H1 (cell line): ENCODE data around the gene POLE4. TPM values are rescaled to one million over a fixed set of nuclear protein-coding genes. Genes with fewer than 3 reads are reported as not detected.

ENCODE experiments used
- ASH2L ChIP-seq: fragments of 200-600, 300-600 bp; sonication (generic); IDR thresholded peaks from one replicate; pipeline ENCODE4 v1.7.1; 2017; ENCODE audit warnings: low read length
- BCL11A ChIP-seq, 2 experiments: IDR thresholded peaks; one replicate each; pipeline ENCODE4 v1.6.1; 2011; ENCODE audit warnings: low read depth in 2 of 2, low read length in 2 of 2, mild to moderate bottlenecking in 2 of 2
- CHD1 ChIP-seq: IDR thresholded peaks from 2 replicates; pipeline ENCODE4 v1.6.1; 2012; ENCODE audit warnings: low read depth, low read length, improper control_type of control experiment
- NANOG ChIP-seq: IDR thresholded peaks from 2 replicates; pipeline ENCODE4 v1.6.1; 2011; ENCODE audit warnings: low read length, low read depth, mild to moderate bottlenecking, inconsistent platforms; ENCODE audit not compliant: insufficient read depth, poor library complexity, severe bottlenecking
- TBP ChIP-seq: IDR thresholded peaks from 2 replicates; pipeline ENCODE4 v1.6.1; 2011; ENCODE audit warnings: low read depth, low read length, improper control_type of control experiment
- polyA plus RNA-seq, 7 experiments: library from polyadenylated mRNA; depleted of rRNA in 3 of 7; stranded (reverse) in 5 of 7; unstranded in 2 of 7; fragments of >200 nt in 5 of 7; fragments of 200-250 nt in 2 of 7; gene quantifications; 1 replicate in 5 of 7; 2 replicates in 1 of 7; 4 replicates in 1 of 7; pipeline versions ENCODE4 v1.2.1 to v1.2.3, GENCODE V29; 2011 to 2013; ENCODE audit warnings: missing spikeins in 2 of 7, mixed read lengths in 2 of 7
- total RNA-seq: library from RNA; stranded (reverse); fragmentation: NEBNext Ultra II Directional; extraction: Animal tissue kit (Norgen Biotek cat#: 25700); gene quantifications from 2 replicates; pipeline ENCODE4 v1.2.1, GENCODE V29; 2021
- TF ChIP-seq, protein P1 (sequence below): fragments of 300-600 bp; sonication (generic); IDR thresholded peaks from 2 replicates; pipeline ENCODE4 v1.7.1; 2012; ENCODE audit warnings: low read length, moderate library complexity, mild to moderate bottlenecking, inconsistent platforms; ENCODE audit not compliant: insufficient replicate concordance
- TF ChIP-seq, protein P2 (sequence below): IDR thresholded peaks from 2 replicates; pipeline ENCODE4 v1.6.1; 2012; ENCODE audit warnings: inconsistent platforms
- TF ChIP-seq, protein P3 (sequence below): IDR thresholded peaks from 2 replicates; pipeline ENCODE4 v1.6.1; 2011; ENCODE audit warnings: low read depth, mild to moderate bottlenecking, low read length; ENCODE audit not compliant: insufficient read depth

The POLE4 gene
- total and polyA plus RNA-seq, 2 of the 8 experiments (the other 6 are each of a cell fraction or from before 2014, with no cell fraction given) = 16.7 to 44.7 TPM

DNA sequence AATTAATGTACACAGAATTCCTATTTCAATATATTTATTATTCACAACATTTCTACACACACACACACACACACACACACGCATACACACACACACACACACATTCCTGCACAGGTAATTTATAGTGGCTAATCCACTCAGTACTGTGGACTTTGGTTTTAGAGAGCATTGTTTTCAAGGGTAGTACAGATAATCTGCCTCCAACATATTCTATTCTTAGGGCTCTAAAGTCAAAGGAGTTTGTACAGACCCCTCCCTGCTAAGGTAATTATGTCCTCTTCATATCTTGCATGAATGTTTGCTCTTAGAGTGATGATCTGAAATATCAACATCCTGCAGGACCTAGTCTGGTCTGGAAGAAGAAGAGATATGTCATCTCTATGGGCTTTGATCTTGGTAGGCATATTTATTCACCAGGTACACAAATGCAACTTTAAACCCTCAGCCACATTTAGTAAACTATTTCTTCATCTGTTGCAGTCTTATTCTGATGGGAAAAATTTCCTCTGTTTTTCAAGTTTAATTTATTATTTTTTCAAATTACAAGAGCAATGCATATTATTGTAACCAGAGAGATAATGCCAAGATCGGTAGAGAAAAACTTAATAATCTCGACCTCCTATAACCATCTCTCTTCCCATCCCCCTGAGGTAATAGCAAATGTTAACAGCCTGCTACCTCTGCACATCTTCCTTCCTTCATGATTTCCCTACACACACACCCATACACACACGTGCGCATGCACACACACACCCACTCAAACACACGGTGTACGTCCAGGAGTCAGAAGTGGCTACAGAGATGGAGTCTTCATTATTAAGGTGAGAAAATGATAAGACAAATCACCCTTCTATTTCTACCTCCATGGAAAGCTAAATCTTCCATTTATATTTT is 18.3 kb upstream of the POLE4 start (continued):
- TF ChIP-seq, protein P1, sequence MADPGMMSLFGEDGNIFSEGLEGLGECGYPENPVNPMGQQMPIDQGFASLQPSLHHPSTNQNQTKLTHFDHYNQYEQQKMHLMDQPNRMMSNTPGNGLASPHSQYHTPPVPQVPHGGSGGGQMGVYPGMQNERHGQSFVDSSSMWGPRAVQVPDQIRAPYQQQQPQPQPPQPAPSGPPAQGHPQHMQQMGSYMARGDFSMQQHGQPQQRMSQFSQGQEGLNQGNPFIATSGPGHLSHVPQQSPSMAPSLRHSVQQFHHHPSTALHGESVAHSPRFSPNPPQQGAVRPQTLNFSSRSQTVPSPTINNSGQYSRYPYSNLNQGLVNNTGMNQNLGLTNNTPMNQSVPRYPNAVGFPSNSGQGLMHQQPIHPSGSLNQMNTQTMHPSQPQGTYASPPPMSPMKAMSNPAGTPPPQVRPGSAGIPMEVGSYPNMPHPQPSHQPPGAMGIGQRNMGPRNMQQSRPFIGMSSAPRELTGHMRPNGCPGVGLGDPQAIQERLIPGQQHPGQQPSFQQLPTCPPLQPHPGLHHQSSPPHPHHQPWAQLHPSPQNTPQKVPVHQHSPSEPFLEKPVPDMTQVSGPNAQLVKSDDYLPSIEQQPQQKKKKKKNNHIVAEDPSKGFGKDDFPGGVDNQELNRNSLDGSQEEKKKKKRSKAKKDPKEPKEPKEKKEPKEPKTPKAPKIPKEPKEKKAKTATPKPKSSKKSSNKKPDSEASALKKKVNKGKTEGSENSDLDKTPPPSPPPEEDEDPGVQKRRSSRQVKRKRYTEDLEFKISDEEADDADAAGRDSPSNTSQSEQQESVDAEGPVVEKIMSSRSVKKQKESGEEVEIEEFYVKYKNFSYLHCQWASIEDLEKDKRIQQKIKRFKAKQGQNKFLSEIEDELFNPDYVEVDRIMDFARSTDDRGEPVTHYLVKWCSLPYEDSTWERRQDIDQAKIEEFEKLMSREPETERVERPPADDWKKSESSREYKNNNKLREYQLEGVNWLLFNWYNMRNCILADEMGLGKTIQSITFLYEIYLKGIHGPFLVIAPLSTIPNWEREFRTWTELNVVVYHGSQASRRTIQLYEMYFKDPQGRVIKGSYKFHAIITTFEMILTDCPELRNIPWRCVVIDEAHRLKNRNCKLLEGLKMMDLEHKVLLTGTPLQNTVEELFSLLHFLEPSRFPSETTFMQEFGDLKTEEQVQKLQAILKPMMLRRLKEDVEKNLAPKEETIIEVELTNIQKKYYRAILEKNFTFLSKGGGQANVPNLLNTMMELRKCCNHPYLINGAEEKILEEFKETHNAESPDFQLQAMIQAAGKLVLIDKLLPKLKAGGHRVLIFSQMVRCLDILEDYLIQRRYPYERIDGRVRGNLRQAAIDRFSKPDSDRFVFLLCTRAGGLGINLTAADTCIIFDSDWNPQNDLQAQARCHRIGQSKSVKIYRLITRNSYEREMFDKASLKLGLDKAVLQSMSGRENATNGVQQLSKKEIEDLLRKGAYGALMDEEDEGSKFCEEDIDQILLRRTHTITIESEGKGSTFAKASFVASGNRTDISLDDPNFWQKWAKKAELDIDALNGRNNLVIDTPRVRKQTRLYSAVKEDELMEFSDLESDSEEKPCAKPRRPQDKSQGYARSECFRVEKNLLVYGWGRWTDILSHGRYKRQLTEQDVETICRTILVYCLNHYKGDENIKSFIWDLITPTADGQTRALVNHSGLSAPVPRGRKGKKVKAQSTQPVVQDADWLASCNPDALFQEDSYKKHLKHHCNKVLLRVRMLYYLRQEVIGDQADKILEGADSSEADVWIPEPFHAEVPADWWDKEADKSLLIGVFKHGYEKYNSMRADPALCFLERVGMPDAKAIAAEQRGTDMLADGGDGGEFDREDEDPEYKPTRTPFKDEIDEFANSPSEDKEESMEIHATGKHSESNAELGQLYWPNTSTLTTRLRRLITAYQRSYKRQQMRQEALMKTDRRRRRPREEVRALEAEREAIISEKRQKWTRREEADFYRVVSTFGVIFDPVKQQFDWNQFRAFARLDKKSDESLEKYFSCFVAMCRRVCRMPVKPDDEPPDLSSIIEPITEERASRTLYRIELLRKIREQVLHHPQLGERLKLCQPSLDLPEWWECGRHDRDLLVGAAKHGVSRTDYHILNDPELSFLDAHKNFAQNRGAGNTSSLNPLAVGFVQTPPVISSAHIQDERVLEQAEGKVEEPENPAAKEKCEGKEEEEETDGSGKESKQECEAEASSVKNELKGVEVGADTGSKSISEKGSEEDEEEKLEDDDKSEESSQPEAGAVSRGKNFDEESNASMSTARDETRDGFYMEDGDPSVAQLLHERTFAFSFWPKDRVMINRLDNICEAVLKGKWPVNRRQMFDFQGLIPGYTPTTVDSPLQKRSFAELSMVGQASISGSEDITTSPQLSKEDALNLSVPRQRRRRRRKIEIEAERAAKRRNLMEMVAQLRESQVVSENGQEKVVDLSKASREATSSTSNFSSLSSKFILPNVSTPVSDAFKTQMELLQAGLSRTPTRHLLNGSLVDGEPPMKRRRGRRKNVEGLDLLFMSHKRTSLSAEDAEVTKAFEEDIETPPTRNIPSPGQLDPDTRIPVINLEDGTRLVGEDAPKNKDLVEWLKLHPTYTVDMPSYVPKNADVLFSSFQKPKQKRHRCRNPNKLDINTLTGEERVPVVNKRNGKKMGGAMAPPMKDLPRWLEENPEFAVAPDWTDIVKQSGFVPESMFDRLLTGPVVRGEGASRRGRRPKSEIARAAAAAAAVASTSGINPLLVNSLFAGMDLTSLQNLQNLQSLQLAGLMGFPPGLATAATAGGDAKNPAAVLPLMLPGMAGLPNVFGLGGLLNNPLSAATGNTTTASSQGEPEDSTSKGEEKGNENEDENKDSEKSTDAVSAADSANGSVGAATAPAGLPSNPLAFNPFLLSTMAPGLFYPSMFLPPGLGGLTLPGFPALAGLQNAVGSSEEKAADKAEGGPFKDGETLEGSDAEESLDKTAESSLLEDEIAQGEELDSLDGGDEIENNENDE = no peak
- TF ChIP-seq NANOG = no peak
- TF ChIP-seq, protein P2, sequence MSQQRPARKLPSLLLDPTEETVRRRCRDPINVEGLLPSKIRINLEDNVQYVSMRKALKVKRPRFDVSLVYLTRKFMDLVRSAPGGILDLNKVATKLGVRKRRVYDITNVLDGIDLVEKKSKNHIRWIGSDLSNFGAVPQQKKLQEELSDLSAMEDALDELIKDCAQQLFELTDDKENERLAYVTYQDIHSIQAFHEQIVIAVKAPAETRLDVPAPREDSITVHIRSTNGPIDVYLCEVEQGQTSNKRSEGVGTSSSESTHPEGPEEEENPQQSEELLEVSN = no peak
- no peak for TF ChIP-seq BCL11A (IDR thresholded peaks at IDR 0.05; ENCODE audit: low read depth in 2 of 2, low read length in 2 of 2)
- no peak for TF ChIP-seq TBP
- TF ChIP-seq CHD1 = no peak
- TF ChIP-seq, protein P3, sequence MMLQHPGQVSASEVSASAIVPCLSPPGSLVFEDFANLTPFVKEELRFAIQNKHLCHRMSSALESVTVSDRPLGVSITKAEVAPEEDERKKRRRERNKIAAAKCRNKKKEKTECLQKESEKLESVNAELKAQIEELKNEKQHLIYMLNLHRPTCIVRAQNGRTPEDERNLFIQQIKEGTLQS = no peak
- TF ChIP-seq ASH2L = no peak
